ENCODE measurements around the gene TRMU.

Gene TRMU

DNA sequence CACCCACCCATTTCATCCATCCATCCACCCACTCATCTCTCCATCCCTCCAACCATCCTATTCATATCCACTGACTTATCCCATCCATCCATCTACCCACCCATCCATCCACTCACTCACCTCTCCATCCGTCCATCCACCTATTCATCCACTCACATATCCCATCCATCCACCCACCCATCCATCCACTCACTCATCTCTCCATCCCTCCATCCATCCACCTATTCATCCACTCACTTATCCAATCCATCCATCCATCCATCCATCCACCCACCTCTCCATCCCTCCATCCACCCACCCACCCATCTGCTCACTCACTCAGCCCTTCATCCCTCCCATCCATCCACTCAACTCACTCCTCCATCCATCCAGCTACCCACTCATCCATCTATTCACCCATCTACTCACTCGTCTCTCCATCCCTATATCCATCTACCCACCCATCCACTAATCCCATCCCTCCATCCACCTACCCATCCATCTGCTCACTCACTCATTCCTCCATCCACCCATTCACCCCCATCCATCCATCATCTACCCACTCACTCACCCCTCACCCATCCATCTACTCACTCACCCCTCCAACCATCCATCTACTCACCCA, 36.2 kb downstream of the TRMU start:
- no peak for DNase-seq

DNA sequence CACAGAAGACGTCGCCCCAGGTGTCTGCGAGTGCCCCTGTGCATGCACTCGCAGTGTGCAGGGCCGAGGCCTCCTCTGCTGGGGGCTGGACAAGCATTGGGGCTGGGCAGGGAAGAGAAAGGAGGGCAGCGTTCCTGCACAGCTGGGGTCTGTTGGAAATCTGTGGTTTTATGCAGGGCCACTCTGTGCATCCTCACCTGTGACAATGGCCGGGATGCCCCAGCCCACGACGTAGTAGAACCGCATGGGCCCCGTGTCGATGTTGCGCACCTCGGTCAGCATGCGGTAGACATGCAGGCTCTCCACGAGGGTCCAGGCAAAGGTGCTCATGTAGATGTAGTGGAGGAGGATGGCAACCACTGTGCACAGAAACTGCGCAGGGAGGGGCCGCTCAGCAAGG, 37.2 kb downstream of the TRMU start:
- no peak for DNase-seq

DNA sequence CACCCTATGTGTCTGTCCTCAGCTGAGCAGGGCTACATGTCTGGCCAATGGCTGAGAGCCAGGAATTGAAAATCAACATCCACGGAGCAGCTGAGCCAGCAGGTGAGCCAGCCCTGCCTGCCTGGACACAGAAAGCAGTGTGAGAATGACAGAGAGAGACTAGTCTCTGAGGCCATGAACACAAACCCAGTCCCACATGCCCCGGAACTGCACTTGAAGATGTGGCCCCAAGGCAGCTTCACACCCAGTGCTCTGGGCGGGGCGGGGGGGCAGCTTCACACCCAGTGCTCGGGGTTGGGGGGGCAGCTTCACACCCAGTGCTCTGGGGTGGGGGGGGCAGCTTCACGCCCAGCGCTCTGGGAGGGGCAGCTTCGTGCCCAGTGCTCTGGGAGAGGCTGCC, 37.6 kb downstream of the TRMU start:
- peak; percentile 46 for DNase-seq

DNA sequence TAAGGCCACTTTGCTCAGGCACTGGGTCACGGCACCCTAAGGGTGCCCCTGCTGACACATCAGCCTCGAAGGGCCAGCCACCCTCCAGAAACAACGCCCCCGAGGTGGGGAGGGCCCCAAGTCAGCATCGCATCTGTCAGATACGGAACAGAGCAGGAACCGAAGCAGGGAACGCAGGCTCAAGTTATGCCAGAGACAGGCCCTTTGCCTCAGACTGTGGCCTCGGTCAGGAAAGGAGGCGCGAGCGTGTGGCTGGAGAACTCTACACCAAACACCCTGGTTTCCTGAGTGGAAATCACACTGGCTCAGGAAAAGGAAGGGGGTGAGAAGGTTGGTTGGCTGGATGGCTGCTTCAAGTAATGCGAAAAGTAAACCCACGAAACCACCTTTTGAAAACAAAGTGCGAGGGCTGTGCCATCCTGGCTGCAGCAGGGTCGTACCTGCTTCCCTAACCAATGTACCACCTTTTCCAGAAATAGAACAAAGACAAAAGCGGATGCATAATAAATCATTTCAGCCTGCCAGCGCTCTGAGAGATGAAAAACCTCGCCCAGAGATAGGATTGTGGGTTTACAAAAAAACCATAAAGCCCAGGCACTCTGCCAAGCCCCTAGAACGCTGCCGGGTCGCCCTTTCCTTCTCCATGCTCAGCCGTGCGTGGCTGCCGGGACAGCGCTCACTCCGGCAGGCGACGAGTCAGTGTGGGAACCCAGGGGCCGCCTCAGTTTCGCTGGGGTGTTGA, 38.6 kb downstream of the TRMU start:
- no peak for DNase-seq

DNA sequence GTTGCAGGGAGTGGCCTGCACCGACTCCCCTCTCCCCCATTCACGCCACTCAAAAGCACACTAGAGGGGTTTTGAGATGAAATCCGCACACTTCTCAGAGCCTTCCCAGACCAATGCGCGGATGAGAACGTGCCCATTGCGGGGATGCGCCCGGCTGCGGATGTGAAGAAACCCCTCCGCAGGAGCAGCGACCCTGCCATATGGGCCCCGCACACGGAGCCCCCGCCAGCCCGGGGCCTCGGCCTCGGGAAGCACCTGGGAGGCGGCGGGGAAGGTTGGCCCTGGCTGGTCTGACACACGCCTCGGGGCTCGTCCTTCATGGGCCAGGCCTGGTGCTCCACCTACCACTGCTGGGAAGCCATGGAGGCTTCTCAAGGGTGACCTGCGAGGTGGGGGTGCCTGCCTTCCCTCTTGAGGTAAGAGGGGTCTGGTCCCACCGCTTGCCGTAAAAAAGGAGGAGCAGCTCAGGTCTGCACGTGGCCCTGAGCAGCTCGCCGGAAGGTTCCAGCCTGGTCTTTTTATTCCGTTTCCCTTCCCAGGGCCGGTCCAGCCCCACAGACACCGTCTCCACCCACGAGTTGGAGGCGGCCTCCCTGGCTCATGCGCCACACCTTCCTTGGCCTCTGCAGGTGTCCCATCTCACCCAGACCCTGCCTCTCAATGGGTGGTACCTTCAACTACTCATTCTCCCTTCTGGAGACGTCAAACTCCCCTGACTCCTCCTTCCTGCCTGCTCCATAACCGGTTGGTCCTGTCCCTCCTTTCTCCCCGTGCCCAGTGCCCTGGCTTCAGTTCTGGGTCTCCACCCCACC, 39.4 kb downstream of the TRMU start:
- DNase-seq: no peak

DNA sequence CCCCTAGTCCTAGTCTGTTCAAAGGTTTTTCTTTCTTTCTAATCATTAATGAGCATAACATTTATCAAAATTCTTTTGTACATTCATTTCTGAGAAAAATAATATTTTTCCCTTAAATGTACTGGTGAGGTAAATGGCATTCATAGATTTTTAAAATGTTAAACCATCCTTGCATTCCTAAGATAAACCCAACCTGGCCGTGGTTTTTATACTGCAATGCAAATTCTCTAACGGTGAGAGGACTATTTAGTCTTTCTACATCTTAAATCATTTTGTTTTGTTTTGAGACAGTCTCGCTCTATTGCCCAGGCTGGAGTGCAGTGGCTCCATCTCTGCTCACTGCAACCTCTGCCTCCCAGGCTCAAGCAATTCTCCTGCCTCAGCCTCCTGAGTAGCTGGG, 40.6 kb downstream of the TRMU start:
- DNase-seq: no peak

DNA sequence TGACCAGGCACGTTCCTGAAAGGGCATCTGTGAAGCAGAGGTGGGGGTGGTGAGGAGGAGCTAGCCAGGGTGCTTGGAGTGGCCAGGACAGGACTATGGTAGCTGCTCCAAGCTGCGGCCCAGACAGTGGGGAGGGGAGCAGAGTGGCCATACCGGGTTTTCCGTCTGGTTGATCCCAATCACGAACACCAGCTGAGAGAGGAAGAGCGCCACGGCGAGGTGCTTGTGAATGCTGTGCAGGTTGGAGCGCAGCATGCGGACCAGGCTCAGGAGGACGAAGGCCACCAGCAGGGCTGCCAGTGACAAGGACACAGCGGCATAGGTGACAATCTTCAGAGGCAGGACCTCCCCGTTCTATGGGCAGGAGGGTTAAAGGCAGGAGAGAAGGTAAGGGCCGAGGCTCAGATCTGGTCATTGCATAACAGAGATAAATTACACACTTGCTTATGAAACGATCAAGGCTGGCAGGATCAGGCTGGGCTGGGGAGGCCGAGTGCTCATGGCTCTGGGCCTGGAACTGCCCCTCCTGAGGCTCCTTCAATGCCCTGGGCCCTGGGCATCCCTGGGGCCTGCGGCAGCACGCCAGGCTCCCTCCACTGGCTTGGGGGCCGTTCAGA, 41.5 kb downstream of the TRMU start:
- no peak for DNase-seq

DNA sequence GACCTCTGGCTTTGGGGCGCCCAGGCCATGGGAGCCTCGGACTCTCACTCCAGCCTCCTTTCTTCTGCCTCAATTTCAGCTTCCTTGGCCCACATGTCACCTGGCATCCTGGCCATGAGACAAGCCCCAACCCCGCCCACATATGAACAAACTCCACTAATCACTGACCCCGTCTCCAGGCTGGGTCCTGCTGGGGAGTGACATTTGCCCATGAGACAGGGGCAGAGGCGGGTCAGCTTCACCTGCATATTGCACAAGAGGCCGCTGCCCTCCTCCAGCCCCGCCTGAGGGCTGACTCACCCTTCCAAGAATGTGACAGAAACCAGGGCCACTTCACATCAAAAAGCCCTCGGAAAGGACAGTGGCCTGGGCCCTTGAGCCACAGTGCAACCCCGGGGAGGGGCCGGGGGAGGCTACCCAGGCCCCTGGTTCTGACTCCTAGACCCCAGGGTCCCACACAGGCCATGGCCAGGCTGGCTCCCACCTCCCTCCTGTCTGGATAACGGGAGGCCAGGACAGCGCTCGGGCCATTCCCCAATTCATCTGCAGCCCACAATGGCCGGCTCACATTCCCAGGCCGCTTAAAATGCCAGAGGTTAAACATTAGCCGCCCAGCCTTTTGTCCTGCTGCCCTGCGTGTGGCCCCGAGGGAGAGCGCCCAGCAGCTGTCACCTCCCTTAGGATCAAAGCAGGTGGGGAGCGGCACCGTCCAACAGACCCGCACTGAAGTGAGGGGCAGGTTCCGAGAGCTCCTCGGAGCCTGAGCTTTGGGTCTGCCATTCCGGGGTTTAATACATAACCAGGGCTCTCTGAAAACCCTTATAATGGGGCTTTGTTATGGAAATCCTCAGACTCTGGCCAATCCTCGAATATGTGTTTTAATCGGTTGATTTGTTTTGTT, 42.3 kb downstream of the TRMU start:
- DNase-seq: no peak

DNA sequence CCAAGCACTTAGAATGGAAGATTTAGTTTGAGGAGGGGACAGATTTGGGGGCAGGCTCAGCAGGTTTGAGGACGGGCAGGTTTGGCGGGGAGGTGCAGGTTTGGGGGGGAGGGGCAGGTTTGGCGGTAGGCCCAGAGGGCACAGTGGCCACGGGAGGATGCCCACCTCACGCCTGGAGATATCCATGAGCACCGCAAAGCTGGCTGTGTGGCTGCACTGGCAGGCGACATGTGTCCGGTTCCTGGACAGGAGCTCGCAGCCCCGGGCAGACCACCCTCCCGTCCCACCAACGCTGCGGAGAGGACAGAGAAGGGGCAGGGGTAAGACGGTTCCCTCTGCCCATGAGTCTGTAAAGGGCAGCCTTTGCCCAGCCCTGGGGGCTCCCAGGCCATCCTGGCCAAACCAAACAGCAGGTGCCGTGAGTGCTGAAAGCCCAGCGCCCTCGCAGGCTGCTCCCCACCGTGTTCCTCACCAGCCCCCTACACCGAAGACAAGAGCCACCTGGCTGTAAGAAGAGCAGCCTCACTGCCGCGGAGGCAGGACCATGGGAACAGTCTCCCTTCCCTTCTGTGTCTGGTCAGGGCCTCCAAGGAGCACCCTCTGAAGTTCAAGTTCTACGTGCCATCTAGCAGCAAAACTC, 43.0 kb downstream of the TRMU start:
- DNase-seq: no peak

DNA sequence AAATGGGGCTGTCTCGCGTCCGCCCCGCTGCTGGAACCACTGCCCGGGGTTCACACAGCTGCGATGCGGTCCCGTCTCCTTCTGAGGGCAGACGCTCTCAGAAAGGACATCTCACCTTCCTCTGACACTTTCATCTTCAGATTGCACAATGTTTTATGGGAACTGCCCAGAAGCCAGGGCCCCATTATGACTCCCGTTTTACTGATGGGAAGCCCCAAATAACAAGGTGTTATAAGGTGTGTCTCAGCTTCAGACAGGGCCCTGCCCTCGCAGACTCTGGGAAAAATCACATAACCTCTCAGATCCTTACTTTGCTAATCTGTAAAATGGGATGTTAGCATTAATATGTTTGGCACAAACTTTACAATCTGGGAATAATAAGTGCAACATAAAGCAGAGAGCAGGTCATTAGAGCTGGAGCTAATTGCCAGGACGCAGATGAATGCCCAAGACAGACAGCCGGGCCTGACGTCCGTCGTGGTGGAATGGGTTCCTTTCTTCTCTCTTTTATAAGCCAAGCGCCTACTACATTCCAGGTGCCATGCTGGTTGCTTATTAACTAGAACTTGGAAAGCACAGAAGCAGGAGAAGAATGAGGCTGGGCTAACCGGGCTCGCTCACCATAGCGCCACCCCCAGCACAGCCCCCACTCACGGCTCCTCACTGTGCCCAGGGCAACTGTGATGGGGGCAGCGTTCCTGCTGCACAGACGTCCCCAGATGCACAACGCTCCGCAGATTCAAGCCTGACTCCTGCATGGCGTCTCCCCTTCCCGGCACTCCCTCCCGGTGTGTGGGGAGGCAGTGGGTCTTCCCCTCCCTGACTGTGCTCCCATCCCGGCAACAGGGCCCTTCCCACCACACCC, 43.8 kb downstream of the TRMU start:
- DNase-seq: no peak

DNA sequence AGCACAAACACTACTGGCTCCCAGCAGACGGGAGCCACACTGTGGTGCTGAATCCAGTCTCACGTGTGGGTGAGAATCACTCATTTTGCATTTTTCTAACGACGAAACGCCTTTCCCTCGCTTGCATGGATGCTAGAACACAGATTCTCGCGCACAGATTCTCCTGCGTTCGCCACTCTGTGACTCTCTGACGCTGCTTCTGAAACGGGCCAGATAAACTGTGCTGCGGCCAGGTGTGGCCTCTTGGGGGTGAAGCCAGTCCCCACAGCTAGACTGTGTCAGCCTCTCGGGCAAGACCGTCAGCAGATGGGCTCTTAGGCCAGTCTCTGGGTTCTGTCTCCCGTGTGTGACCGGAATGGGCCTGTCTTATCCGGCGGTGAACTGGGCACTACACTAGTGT, 44.6 kb downstream of the TRMU start:
- no peak for DNase-seq

DNA sequence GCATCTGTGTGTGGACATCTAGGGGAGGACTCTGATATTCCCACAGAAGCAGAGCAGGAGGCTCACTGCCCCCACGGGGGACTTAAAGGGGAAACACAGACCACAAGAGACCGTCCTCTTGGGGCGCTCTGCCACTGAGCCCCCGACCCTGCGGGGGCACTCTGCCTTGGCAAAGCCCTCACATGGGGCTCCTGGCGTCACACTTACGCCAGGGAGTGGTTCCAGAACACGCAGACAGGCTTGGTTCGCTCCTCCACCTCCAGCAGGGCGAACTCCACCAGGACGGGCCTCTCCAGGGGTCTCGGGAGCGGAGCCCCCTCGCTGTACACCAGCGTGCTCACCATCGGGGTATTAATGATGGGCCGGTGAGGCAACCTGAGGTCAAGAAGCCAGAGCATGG, 45.1 kb downstream of the TRMU start:
- no peak for DNase-seq

DNA sequence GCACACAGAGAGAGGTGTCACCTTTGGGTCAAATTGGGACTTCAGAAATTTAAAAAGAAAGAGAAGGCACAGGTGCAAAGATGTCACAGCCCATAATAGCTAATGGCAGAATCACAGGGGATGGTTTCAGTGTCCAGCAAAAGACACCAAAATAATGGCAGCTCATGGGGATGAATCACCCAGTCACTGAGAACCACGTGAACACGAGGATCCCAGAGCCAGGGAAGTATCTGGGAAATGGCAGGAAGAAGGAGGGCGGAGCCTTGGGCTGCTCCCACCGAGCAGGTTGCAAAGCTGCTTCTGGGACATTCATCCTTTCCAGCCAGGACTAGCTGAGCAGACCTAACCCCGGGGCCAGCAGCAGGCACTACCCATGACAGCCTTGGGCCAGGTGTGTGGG, 45.6 kb downstream of the TRMU start:
- no peak for DNase-seq

DNA sequence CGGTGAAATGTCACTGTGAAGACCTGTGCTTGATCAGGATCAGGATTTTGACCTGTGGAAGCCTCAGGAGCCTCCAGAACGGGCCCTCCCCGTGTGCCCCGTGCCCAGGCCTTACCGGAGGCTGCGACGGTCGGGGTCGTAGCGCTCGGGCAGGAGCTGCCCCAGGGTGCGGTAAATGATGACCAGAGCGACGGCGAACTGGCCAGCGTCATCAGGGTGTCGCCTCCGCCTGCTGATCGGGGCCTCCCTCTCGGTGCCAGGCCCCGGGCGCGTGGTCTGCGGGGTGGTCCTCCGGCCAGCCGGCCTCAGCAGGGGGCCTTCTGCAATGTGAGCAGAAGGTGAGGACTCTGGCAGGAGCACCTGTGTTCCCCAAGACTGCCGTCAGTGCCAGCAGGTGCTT, 46.2 kb downstream of the TRMU start:
- DNase-seq: no peak

DNA sequence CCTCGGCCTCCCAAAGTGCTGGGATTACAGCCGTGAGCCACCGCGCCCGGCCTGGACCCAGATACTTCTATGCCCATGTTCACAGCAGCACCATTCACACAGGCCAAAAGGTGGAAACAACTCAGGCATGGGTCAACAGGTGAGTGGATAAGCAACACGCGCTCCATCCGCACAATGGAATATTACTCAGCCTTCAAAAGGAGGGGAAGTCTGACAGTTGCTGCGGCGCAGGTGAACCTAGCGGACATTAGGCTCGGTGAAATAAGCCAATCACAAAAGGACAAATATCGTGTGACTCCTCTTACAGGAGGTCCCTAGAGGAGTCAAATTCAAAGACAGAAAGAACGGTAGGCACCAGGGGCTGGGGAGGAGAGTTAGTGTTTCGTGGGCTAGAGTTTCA, 47.0 kb downstream of the TRMU start:
- DNase-seq: no peak

DNA sequence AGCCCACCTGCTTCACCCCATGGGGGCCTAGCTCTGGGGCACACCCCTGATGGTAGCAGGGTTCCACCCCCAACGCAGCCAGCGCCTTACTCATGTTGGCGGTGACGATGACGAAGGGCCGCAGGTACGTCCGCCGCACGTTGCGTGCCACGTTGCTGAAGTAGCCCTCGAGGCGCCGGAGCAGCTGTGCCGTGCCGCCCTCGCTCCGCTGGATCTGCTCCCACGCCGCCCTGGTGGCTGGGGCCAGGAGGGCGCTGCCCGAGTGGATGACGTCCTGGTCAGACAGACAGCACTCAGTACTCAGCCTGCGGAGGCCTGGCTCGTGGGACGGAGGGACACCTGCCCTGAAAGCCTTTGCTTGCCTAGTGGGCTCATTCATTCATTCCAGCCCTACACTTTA, 50.8 kb downstream of the TRMU start:
- DNase-seq: no peak

DNA sequence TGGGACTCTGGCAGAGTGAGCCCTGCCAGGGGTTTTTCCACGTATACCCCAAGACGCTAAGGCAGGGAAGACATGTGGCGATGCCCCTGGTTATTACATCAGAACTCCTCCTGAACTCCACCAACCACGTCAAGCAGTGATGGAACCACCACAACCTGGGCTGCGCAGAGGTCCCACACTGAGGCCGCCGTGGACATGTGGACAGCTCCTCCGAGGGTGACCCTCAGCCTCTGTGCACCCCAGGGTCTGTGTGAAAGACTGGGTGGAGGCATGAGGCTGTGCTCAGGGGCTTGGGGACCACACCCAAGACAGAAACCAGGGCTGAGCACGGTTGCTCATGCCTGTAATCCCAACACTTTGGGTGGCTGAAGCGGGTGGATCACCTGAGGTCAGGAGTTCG, 52.2 kb downstream of the TRMU start:
- DNase-seq: no peak

DNA sequence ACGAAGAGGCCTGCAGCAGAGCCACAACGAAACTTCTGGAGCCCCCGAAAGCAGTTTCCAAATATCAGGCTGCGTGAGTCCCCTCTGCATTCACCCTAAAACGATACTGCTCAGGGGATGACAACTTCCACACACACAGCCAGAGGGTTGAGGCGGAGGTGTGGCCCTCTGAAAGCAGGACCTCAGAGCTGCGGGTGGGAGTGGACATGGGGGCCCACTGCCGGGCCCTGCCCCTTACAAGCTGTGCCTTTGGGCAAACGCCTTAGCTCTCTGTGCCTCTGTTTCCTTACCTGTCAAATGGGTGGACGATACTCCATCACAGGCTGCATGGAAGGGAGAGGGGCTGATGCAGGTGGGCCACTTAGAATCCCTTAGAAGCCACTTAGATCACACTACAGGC, 53.1 kb downstream of the TRMU start:
- no peak for DNase-seq

DNA sequence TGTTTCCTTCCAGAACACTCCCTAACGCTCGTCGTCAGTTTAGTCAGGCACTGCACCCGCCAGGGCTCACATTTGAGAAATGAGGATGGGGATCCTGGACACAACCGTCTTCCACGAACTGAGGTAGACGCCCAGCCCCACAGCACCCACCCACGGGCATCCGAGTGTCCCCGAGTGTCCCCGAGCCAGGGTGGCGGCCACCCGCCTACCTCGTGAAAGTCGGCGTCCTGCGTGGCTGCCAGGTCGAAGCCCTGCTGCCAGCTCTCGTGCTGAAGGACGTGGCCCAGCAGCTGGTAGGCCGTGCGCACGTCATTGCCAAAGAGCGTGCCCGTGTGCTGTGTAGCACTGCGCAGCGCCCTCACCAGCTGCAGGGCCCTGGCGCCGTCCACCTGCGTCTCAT, 53.6 kb downstream of the TRMU start:
- DNase-seq: no peak

DNA sequence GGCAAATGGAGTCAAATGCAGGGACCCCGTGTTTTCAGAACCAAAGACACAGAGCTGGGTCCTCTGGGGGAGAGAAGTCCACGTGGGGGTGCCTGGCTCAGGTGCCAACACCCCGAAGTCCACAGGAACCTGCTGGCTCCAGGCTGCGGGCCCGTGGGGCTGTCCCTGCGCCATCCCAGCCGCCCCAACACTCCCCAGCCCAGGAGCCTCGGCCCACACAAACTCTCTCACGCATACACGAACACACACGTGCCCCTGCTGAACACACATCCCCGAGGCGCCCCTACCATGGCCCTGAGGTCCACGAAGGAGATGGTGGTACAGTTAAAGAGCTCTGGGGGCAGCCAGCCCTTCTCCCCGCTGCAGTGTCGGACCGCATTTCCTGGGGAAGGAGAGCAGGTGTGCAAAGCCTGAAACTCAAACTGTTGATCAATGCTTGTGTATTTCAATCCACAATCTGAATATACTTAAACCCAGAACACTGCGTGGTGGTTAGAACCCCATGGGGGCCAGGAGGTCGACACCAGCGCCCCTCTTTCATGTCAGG, 54.7 kb downstream of the TRMU start:
- DNase-seq: no peak
